ENCODE measurements around the gene TXNDC8.

- TF ChIP-seq CTCF (IDR thresholded peaks at IDR 0.05; ENCODE audit: low read length), result no peak
- no peak for TF ChIP-seq EZH2 (IDR thresholded peaks at IDR 0.05; ENCODE audit: borderline replicate concordance, low read length)
These were observed 44.4 kb downstream of the TXNDC8 start for GRCh38 chr9:110293248-110293647.
